Urinary bladder (tissue), 4 donors: ENCODE measurements around the gene LBR. TPM values are rescaled to one million over a fixed set of nuclear protein-coding genes. Genes with fewer than 3 reads are reported as not detected.
"Not testable (repeated sequence)": the region's sequence is repeated elsewhere in the genome, so short reads cannot be mapped to it uniquely, and the experiment has no call there.

Experiments used
- DNase-seq: peaks from one replicate; pipeline ENCODE4 v3.0.0-alpha.2; 2015; ENCODE audit errors: extremely low spot score
- H3K27ac ChIP-seq: one replicate; pipeline ENCODE4 v1.5.1; 2013; ENCODE audit warnings: low read depth, mild to moderate bottlenecking, moderate library complexity
- H3K36me3 ChIP-seq: one replicate; pipeline ENCODE4 v1.6.1; 2013; ENCODE audit warnings: mild to moderate bottlenecking, moderate library complexity; ENCODE audit not compliant: insufficient read depth
- H3K4me1 ChIP-seq: one replicate; pipeline ENCODE4 v1.6.1; 2013; ENCODE audit warnings: mild to moderate bottlenecking, moderate library complexity; ENCODE audit not compliant: insufficient read depth
- H3K4me3 ChIP-seq: one replicate; pipeline ENCODE4 v1.5.1; 2013; ENCODE audit warnings: low read depth, low read length
- WGBS: extraction: QIAGEN DNeasy Blood & Tissue Kit; methylation state at CpG from one replicate; pipeline ENCODE4 v1.1.7; 2013; 5-methylcytosine and 5-hydroxymethylcytosine counted together
- polyA plus RNA-seq: library from polyadenylated mRNA; stranded (reverse); fragments of 200-250 nt; gene quantifications from one replicate; pipeline ENCODE4 v1.2.3, GENCODE V29; 2013
- total RNA-seq: library from RNA; depleted of rRNA; stranded (reverse); fragments of >200 nt; gene quantifications from one replicate; pipeline ENCODE4 v1.2.3, GENCODE V29; 2014
- donor health status: healthy with polysubstance abuse.
- donor health status: healthy.

The LBR gene
- total and polyA plus RNA-seq, 2 donors: 62.0 to 128 TPM

- Histone ChIP-seq H3K4me1 (no peaks in the 10 kb centered on the region), H3K36me3 (peaks cover 5% of the 10 kb centered on the region), H3K4me3 (no peak overlapping the region), H3K27ac (no peak overlapping the region)
- no peak for DNase-seq
- 74% methylated on average over 10 of the region's 10 CpGs for WGBS
Measured at GRCh38 chr1:225412803-225413351, 15.0 kb downstream of the LBR start.

- H3K36me3 ChIP-seq: peaks cover 5% of the 10 kb centered on the region
- 96% methylated on average over 10 of the region's 10 CpGs for WGBS
- no peak overlapping the region for H3K27ac ChIP-seq
Measured at GRCh38 chr1:225412321-225412720, 15.5 kb downstream of the LBR start.

GRCh38 chr1:225410036-225410435, 17.8 kb downstream of the LBR start:
- no peak for DNase-seq
- no peak overlapping the region for H3K4me3 ChIP-seq
- H3K27ac ChIP-seq: no peak overlapping the region
- H3K4me1 ChIP-seq: no peaks in the 10 kb centered on the region
- peaks cover 3% of the 10 kb centered on the region for H3K36me3 ChIP-seq
- 55% methylated on average over 6 of the region's 6 CpGs for WGBS

More at GRCh38 chr1:225412321-225412720, 15.5 kb downstream of the LBR start:
- Histone ChIP-seq H3K4me3 (no peak overlapping the region), H3K4me1 (no peaks in the 10 kb centered on the region)
- DNase-seq: no peak

GRCh38 chr1:225409051-225409450, 18.8 kb downstream of the LBR start:
- DNase-seq: no peak
- Histone ChIP-seq H3K27ac (no peak overlapping the region), H3K4me1 (no peaks in the 10 kb centered on the region), H3K36me3 (peaks cover 5% of the 10 kb centered on the region), H3K4me3 (no peak overlapping the region)
- WGBS: 78% methylated on average over 8 of the region's 8 CpGs

GRCh38 chr1:225408249-225408648, 19.6 kb downstream of the LBR start:
- WGBS: 80% methylated on average over 4 of the region's 4 CpGs
- DNase-seq: no peak
- no peak overlapping the region for H3K27ac ChIP-seq
- peaks cover 9% of the 10 kb centered on the region for H3K36me3 ChIP-seq
- no peak overlapping the region for H3K4me3 ChIP-seq
- H3K4me1 ChIP-seq: no peaks in the 10 kb centered on the region

- Histone ChIP-seq H3K27ac (no peak overlapping the region), H3K4me3 (no peak overlapping the region), H3K4me1 (no peaks in the 10 kb centered on the region), H3K36me3 (peaks cover 12% of the 10 kb centered on the region)
- WGBS: 94% methylated on average over 2 of the region's 2 CpGs
- no peak for DNase-seq
Measured at GRCh38 chr1:225407755-225408154, 20.1 kb downstream of the LBR start.

- Histone ChIP-seq H3K4me3 (no peak overlapping the region), H3K36me3 (peaks cover 12% of the 10 kb centered on the region), H3K27ac (no peak overlapping the region), H3K4me1 (no peaks in the 10 kb centered on the region)
- no peak for DNase-seq
- 95% methylated on average over 8 of the region's 8 CpGs for WGBS
Measured at GRCh38 chr1:225406976-225407725, 20.7 kb downstream of the LBR start.

- no peak overlapping the region for H3K4me3 ChIP-seq
- 87% methylated on average over 5 of the region's 5 CpGs for WGBS
- H3K27ac ChIP-seq: no peak overlapping the region
- H3K36me3 ChIP-seq: peaks cover 9% of the 10 kb centered on the region
- no peaks in the 10 kb centered on the region for H3K4me1 ChIP-seq
- no peak for DNase-seq
Measured at GRCh38 chr1:225400968-225401367, 26.9 kb downstream of the LBR start.

- no peak overlapping the region for H3K4me3 ChIP-seq
- no peak for DNase-seq
- H3K27ac ChIP-seq: no peak overlapping the region
- 83% methylated on average over 2 of the region's 2 CpGs for WGBS
- no peaks in the 10 kb centered on the region for H3K36me3 ChIP-seq
- no peaks in the 10 kb centered on the region for H3K4me1 ChIP-seq
Measured at GRCh38 chr1:225396357-225396756, 31.5 kb downstream of the LBR start.

GRCh38 chr1:225389843-225390242, 38.0 kb downstream of the LBR start:
- Histone ChIP-seq H3K4me3 (no peak overlapping the region), H3K4me1 (no peaks in the 10 kb centered on the region), H3K36me3 (no peaks in the 10 kb centered on the region), H3K27ac (no peak overlapping the region)
- DNase-seq: no peak
- 94% methylated on average over 4 of the region's 4 CpGs for WGBS

- WGBS: 45% methylated on average over 4 of the region's 4 CpGs
- H3K27ac ChIP-seq: no peak overlapping the region
- no peaks in the 10 kb centered on the region for H3K36me3 ChIP-seq
- no peaks in the 10 kb centered on the region for H3K4me1 ChIP-seq
- no peak for DNase-seq
- H3K4me3 ChIP-seq: no peak overlapping the region
Measured at GRCh38 chr1:225388372-225388771, 39.5 kb downstream of the LBR start.

- H3K4me1 ChIP-seq, H3K4me3 ChIP-seq, DNase-seq, H3K27ac ChIP-seq, H3K36me3 ChIP-seq: not testable (repeated sequence)
- 92% methylated on average over 3 of the region's 3 CpGs for WGBS
Measured at GRCh38 chr1:225386860-225387259, 41.0 kb downstream of the LBR start.

- Histone ChIP-seq H3K4me1 (no peaks in the 10 kb centered on the region), H3K4me3 (no peak overlapping the region), H3K36me3 (no peaks in the 10 kb centered on the region), H3K27ac (no peak overlapping the region)
- WGBS: 94% methylated on average over 1 of the region's 1 CpG
- DNase-seq: no peak
Measured at GRCh38 chr1:225380691-225381090, 47.1 kb downstream of the LBR start.

- WGBS: 29% methylated on average over 10 of the region's 10 CpGs
- H3K4me3 ChIP-seq: no peak overlapping the region
- no peaks in the 10 kb centered on the region for H3K4me1 ChIP-seq
- DNase-seq: peak; percentile 10
- H3K27ac ChIP-seq: no peak overlapping the region
- H3K36me3 ChIP-seq: no peaks in the 10 kb centered on the region
Measured at GRCh38 chr1:225378880-225379279, 49.0 kb downstream of the LBR start.
